Breast epithelium (tissue), 4 donors: ENCODE results near the gene SLC7A7. TPM values are rescaled to one million over a fixed set of nuclear protein-coding genes. Genes with fewer than 3 reads are reported as not detected.

Source experiments
- DNase-seq, 2 donors: peaks; one replicate each; pipeline ENCODE4 v3.0.0-alpha.2; 2019; ENCODE audit warnings: low spot score in 2 of 2
- H3K27ac ChIP-seq, 2 donors: fragments of 200-600 bp; sonication (generic) in 1 of 2; one replicate each; pipeline ENCODE4 v1.5.1; 2016 to 2019; ENCODE audit warnings: mild to moderate bottlenecking in 1 of 2
- H3K27me3 ChIP-seq, 2 donors: fragments of 200-600 bp; sonication (generic) in 1 of 2; one replicate each; pipeline versions ENCODE4 v1.5.1 to v1.6.0; 2017 to 2019; ENCODE audit warnings: control low read depth in 1 of 2, mild to moderate bottlenecking in 1 of 2
- H3K36me3 ChIP-seq: fragments of 200-600 bp; one replicate; pipeline ENCODE4 v1.5.1; 2019
- H3K4me1 ChIP-seq, 2 donors: fragments of 200-600 bp; sonication (generic); one replicate each; pipeline ENCODE4 v1.5.1; 2016 to 2019; ENCODE audit warnings: control low read depth in 1 of 2
- H3K4me3 ChIP-seq, 3 donors: fragments of 200-600 bp; sonication (generic); 1 replicate in 2 of 3; 2 replicates in 1 of 3; pipeline ENCODE4 v1.5.1; 2016 to 2019; ENCODE audit warnings: mild to moderate bottlenecking in 3 of 3, moderate library complexity in 2 of 3
- H3K9me3 ChIP-seq, 2 donors: fragments of 200-600 bp; sonication (generic) in 1 of 2; one replicate each; pipeline ENCODE4 v1.5.1; 2016 to 2019; ENCODE audit warnings: control low read depth in 1 of 2
- POLR2A ChIP-seq: fragments of 450-650 bp; IDR thresholded peaks from one replicate; pipeline ENCODE4 v1.6.1; 2016; ENCODE audit warnings: antibody characterized with exemption, mild to moderate bottlenecking, moderate library complexity
- POLR2AphosphoS5 ChIP-seq, 3 donors: sonication (generic); formaldehyde crosslinking; IDR thresholded peaks; one replicate each; pipeline ENCODE4 v1.6.1; 2017; ENCODE audit warnings: antibody characterized with exemption in 3 of 3
- intact Hi-C: fragments of 100-400 bp; cut with DNase I; formaldehyde crosslinking; loops from one replicate; pipeline ENCODE4 v1.15.1; 2023; ENCODE audit warnings: low total_unique reads
- total RNA-seq, 3 donors: library from RNA; depleted of rRNA; stranded (reverse); fragments of >200 nt; gene quantifications; one replicate each; pipeline ENCODE4 v1.1.0, GENCODE V29; 2016
- TF ChIP-seq, protein P1 (sequence below), 3 donors: fragments of 450-650 bp; IDR thresholded peaks; one replicate each; pipeline ENCODE4 v1.5.1; 2016 to 2017; ENCODE audit warnings: antibody characterized with exemption in 3 of 3, mild to moderate bottlenecking in 3 of 3, moderate library complexity in 3 of 3

Gene SLC7A7
- total RNA-seq, 3 donors from 2014 or later, result 17.4 to 46.4 (median 27.2) TPM

DNA sequence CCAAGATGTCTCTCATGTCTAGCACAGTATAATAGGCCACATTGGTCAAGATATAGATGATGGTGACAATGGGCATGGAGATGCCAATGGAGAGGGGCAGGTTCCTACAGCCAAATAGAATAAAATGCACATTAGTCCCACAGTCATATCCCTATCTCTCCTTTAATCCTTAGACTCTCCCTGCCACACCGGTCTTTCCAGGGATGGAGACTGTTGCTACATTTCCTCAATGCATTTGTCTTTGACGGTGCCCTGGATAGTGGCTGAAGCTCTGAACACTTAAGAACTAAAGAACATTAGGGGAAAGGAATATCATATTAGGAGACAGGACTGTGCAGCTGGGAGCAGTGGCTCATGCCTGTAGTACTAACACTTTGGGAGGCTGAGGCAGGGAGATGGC lies 39.0 kb downstream of the SLC7A7 start:
- no peaks in the 10 kb centered on the region for H3K27me3 ChIP-seq
- no peak overlapping the region for H3K27ac ChIP-seq
- H3K9me3 ChIP-seq, result no peaks in the 10 kb centered on the region
- TF ChIP-seq POLR2A, result no peak
- TF ChIP-seq POLR2AphosphoS5 (IDR thresholded peaks at IDR 0.05), result no peak
- TF ChIP-seq, protein P1, sequence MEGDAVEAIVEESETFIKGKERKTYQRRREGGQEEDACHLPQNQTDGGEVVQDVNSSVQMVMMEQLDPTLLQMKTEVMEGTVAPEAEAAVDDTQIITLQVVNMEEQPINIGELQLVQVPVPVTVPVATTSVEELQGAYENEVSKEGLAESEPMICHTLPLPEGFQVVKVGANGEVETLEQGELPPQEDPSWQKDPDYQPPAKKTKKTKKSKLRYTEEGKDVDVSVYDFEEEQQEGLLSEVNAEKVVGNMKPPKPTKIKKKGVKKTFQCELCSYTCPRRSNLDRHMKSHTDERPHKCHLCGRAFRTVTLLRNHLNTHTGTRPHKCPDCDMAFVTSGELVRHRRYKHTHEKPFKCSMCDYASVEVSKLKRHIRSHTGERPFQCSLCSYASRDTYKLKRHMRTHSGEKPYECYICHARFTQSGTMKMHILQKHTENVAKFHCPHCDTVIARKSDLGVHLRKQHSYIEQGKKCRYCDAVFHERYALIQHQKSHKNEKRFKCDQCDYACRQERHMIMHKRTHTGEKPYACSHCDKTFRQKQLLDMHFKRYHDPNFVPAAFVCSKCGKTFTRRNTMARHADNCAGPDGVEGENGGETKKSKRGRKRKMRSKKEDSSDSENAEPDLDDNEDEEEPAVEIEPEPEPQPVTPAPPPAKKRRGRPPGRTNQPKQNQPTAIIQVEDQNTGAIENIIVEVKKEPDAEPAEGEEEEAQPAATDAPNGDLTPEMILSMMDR (IDR thresholded peaks at IDR 0.05), result no peak
- H3K4me1 ChIP-seq, result no peaks in the 10 kb centered on the region
- no peak overlapping the region for H3K4me3 ChIP-seq
- DNase-seq, result no peak
- peaks cover 2% of the 10 kb centered on the region for H3K36me3 ChIP-seq
- intact Hi-C loops, result no loop called here

GRCh38 chr14:22774011-22774706 lies 41.1 kb downstream of the SLC7A7 start:
- no peak overlapping the region for H3K27ac ChIP-seq
- H3K9me3 ChIP-seq, result no peaks in the 10 kb centered on the region
- H3K36me3 ChIP-seq, result peaks cover 15% of the 10 kb centered on the region
- H3K27me3 ChIP-seq, result no peaks in the 10 kb centered on the region
- H3K4me3 ChIP-seq, result no peak overlapping the region
- no peak for DNase-seq
- intact Hi-C loops, result no loop called here
- H3K4me1 ChIP-seq, result no peaks in the 10 kb centered on the region
- TF ChIP-seq POLR2A (no peak), POLR2AphosphoS5 (IDR thresholded peaks at IDR 0.05) (no peak)
- TF ChIP-seq, protein P1 (IDR thresholded peaks at IDR 0.05), result no peak

DNA sequence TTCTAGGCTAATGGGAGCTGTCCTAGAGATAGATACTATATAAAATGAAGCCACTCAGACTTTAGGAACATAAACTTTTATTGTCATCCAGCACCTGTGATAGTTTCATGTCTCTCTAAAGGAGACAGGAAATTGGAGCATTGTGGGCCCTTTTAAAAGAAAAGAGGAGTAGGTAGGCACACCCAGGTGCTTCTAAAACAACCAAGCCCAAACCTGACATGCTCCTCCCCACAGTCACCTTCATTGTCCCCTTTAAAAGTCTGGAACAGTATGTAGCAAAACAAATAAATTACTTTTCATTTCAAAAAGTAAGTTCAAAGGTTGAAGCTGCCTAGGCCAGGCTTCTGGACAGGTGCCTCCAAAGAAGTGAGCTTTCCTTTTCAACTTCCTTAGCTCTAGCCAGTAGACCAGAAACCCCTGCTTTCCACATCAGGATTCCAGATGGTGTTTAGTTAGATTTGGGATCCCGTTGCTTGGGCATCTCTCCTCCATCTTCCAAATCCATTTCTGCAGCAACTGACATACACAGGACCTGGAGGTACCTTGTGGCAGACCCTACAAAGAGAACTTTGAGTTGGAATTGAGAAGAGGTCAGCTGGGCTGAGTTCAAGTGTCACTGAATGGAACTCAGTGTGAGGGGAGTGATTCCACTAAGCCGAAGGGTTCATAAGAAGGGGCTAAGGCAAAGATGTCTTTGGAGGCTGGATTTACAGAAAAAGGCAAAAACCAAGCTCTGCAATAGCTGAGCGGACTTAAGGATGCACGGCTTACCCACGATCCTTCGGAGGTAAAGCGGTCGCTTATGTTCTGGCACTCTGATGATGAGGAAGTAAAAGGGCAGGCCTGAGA lies 41.8 kb downstream of the SLC7A7 start:
- no peaks in the 10 kb centered on the region for H3K4me1 ChIP-seq
- intact Hi-C loops, result no loop called here
- no peaks in the 10 kb centered on the region for H3K9me3 ChIP-seq
- no peak for TF ChIP-seq POLR2AphosphoS5 (IDR thresholded peaks at IDR 0.05)
- TF ChIP-seq, protein P1 (IDR thresholded peaks at IDR 0.05), result no peak
- TF ChIP-seq POLR2A, result no peak
- H3K4me3 ChIP-seq, result no peak overlapping the region
- DNase-seq, result no peak
- peaks cover 15% of the 10 kb centered on the region for H3K36me3 ChIP-seq
- H3K27ac ChIP-seq, result no peak overlapping the region
- H3K27me3 ChIP-seq, result no peaks in the 10 kb centered on the region

DNA sequence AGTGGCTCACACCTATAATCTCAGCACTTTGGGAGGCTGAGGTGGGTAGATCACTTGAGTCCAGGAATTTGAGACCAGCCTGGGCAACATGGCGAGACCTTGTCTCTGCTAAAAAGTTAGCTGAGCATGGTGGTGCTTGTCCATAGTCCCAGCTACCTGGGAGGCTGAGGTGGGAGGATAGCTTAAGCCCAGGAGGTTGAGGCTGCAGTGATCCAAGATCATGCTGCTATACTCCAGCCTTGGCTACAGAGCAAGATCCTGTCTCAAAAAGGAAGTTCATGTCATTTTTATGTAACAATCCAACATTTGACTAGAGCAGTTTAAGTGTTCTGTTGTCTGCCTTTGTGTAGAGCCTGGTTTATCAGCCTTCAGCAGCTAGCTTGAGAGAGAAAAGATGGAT lies 42.5 kb downstream of the SLC7A7 start:
- H3K27me3 ChIP-seq, result no peaks in the 10 kb centered on the region
- H3K9me3 ChIP-seq, result no peaks in the 10 kb centered on the region
- no peak overlapping the region for H3K4me3 ChIP-seq
- intact Hi-C loops, result no loop called here
- H3K27ac ChIP-seq, result no peak overlapping the region
- H3K4me1 ChIP-seq, result peaks cover 0 to 5% of the 10 kb centered on the region in 2 donors
- no peak for DNase-seq
- TF ChIP-seq POLR2A (no peak), POLR2AphosphoS5 (IDR thresholded peaks at IDR 0.05) (no peak)
- TF ChIP-seq, protein P1 (IDR thresholded peaks at IDR 0.05), result no peak
- H3K36me3 ChIP-seq, result peaks cover 15% of the 10 kb centered on the region
